ENCODE data around the gene USP7.
"Not testable (repeated sequence)": the region's sequence is repeated elsewhere in the genome, so short reads cannot be mapped to it uniquely, and the experiment has no call there.

Gene USP7

GRCh38 chr16:8986818-8987191 lies 23.1 kb upstream of the USP7 start:
- no peak overlapping the region for H3K9ac ChIP-seq (ENCODE audit: low read depth, low read length, poor library complexity)
- peaks cover 0 to 4% of the 10 kb centered on the region in 2 donors for H3K4me1 ChIP-seq (ENCODE audit: control insufficient read depth in 2 of 2, insufficient read depth in 1 of 2, low read depth in 1 of 2, low read length in 2 of 2)
- no peak overlapping the region for H3K27ac ChIP-seq (replicated peaks; ENCODE audit: low read length)
- no CpG with 5 or more reads among the region's 5 CpGs for WGBS, 2 donors (ENCODE audit: extremely low coverage in 2 of 2, insufficient read length in 2 of 2, insufficient replicate concordance in 1 of 2)
- H3K4me3 ChIP-seq (ENCODE audit: low read length in 2 of 2), result no peak overlapping the region
- no peak overlapping the region for H2BK5ac ChIP-seq (ENCODE audit: low read length)
- peaks cover 2% of the 10 kb centered on the region for H3K79me1 ChIP-seq (ENCODE audit: low read depth, low read length)
- no peak overlapping the region for H3K14ac ChIP-seq (ENCODE audit: low read length)
- H3K4ac ChIP-seq (ENCODE audit: low read length), result no peak overlapping the region
- no peak overlapping the region for H3K4me2 ChIP-seq (ENCODE audit: insufficient read depth, low read length, poor library complexity, severe bottlenecking)
- no peak overlapping the region for H3K18ac ChIP-seq (ENCODE audit: low read length)
- H4K91ac ChIP-seq (ENCODE audit: low read depth, low read length, poor library complexity), result no peak overlapping the region
- H3K27me3 ChIP-seq (ENCODE audit: control insufficient read depth in 3 of 3, insufficient read depth in 3 of 3, low read depth in 1 of 3, low read length in 3 of 3), result no peaks in the 10 kb centered on the region
- H3K36me3 ChIP-seq (replicated peaks in 1 of 2; ENCODE audit: control insufficient read depth in 2 of 2, insufficient read depth in 2 of 2, low read length in 2 of 2), result no peaks in the 10 kb centered on the region
- no peak overlapping the region for H2AK5ac ChIP-seq (ENCODE audit: low read depth, low read length)
- H2AFZ ChIP-seq (ENCODE audit: low read length), result no peak overlapping the region
- no peak overlapping the region for H2BK120ac ChIP-seq (ENCODE audit: low read depth, low read length)
- peaks cover 0 to 2% of the 10 kb centered on the region in 2 donors for H3K9me3 ChIP-seq (replicated peaks in 1 of 2; ENCODE audit: control insufficient read depth in 2 of 2, insufficient read depth in 1 of 2, low read depth in 1 of 2, low read length in 2 of 2)
- H2BK15ac ChIP-seq (ENCODE audit: low read length), result no peak overlapping the region
- H2BK12ac ChIP-seq (ENCODE audit: low read length), result no peak overlapping the region
- no peak overlapping the region for H4K8ac ChIP-seq (ENCODE audit: low read depth, low read length)
- H3K23ac ChIP-seq (ENCODE audit: low read depth, low read length, poor library complexity), result no peak overlapping the region
- no peak for DNase-seq (ENCODE audit: low spot score)

GRCh38 chr16:8986111-8986510 lies 22.4 kb upstream of the USP7 start:
- Histone ChIP-seq H2BK12ac (ENCODE audit: low read length) (no peak overlapping the region), H3K9me3 (replicated peaks in 1 of 2; ENCODE audit: control insufficient read depth in 2 of 2, insufficient read depth in 1 of 2, low read depth in 1 of 2, low read length in 2 of 2) (peaks cover 0 to 2% of the 10 kb centered on the region in 2 donors), H2AFZ (ENCODE audit: low read length) (no peak overlapping the region), H3K27me3 (ENCODE audit: control insufficient read depth in 3 of 3, insufficient read depth in 3 of 3, low read depth in 1 of 3, low read length in 3 of 3) (no peaks in the 10 kb centered on the region), H3K14ac (ENCODE audit: low read length) (peak overlapping the region; percentile 58), H3K4ac (ENCODE audit: low read length) (no peak overlapping the region), H2BK5ac (ENCODE audit: low read length) (no peak overlapping the region), H2BK15ac (ENCODE audit: low read length) (no peak overlapping the region), H3K9ac (ENCODE audit: low read depth, low read length, poor library complexity) (no peak overlapping the region), H2BK120ac (ENCODE audit: low read depth, low read length) (no peak overlapping the region), H3K79me1 (ENCODE audit: low read depth, low read length) (peaks cover 2% of the 10 kb centered on the region), H3K27ac (replicated peaks; ENCODE audit: low read length) (no peak overlapping the region), H4K91ac (ENCODE audit: low read depth, low read length, poor library complexity) (peak overlapping the region; percentile 53), H3K4me3 (ENCODE audit: low read length in 2 of 2) (no peak overlapping the region), H2AK5ac (ENCODE audit: low read depth, low read length) (no peak overlapping the region), H3K23ac (ENCODE audit: low read depth, low read length, poor library complexity) (no peak overlapping the region), H3K4me2 (ENCODE audit: insufficient read depth, low read length, poor library complexity, severe bottlenecking) (no peak overlapping the region), H3K4me1 (ENCODE audit: control insufficient read depth in 2 of 2, insufficient read depth in 1 of 2, low read depth in 1 of 2, low read length in 2 of 2) (peaks cover 0 to 4% of the 10 kb centered on the region in 2 donors), H3K36me3 (replicated peaks in 1 of 2; ENCODE audit: control insufficient read depth in 2 of 2, insufficient read depth in 2 of 2, low read length in 2 of 2) (no peaks in the 10 kb centered on the region), H3K18ac (ENCODE audit: low read length) (peak overlapping the region; percentile 33), H4K8ac (ENCODE audit: low read depth, low read length) (no peak overlapping the region)
- WGBS, 2 donors (ENCODE audit: extremely low coverage in 2 of 2, insufficient read length in 2 of 2, insufficient replicate concordance in 1 of 2), result no CpG with 5 or more reads among the region's 6 CpGs
- no peak for DNase-seq (ENCODE audit: low spot score)

- Histone ChIP-seq H3K14ac (ENCODE audit: low read length) (no peak overlapping the region), H4K91ac (ENCODE audit: low read depth, low read length, poor library complexity) (no peak overlapping the region), H3K27ac (replicated peaks; ENCODE audit: low read length) (no peak overlapping the region), H2BK5ac (ENCODE audit: low read length) (no peak overlapping the region), H3K36me3 (replicated peaks in 1 of 2; ENCODE audit: control insufficient read depth in 2 of 2, insufficient read depth in 2 of 2, low read length in 2 of 2) (no peaks in the 10 kb centered on the region), H2BK12ac (ENCODE audit: low read length) (no peak overlapping the region), H2AFZ (ENCODE audit: low read length) (no peak overlapping the region), H3K4me2 (ENCODE audit: insufficient read depth, low read length, poor library complexity, severe bottlenecking) (no peak overlapping the region), H3K27me3 (ENCODE audit: control insufficient read depth in 3 of 3, insufficient read depth in 3 of 3, low read depth in 1 of 3, low read length in 3 of 3) (no peaks in the 10 kb centered on the region), H3K23ac (ENCODE audit: low read depth, low read length, poor library complexity) (no peak overlapping the region), H3K18ac (ENCODE audit: low read length) (no peak overlapping the region), H4K8ac (ENCODE audit: low read depth, low read length) (no peak overlapping the region), H3K4me1 (ENCODE audit: control insufficient read depth in 2 of 2, insufficient read depth in 1 of 2, low read depth in 1 of 2, low read length in 2 of 2) (peaks cover 0 to 2% of the 10 kb centered on the region in 2 donors), H2BK120ac (ENCODE audit: low read depth, low read length) (no peak overlapping the region), H2AK5ac (ENCODE audit: low read depth, low read length) (no peak overlapping the region), H3K79me1 (ENCODE audit: low read depth, low read length) (peaks cover 2% of the 10 kb centered on the region), H2BK15ac (ENCODE audit: low read length) (no peak overlapping the region), H3K9me3 (replicated peaks in 1 of 2; ENCODE audit: control insufficient read depth in 2 of 2, insufficient read depth in 1 of 2, low read depth in 1 of 2, low read length in 2 of 2) (peaks cover 0 to 2% of the 10 kb centered on the region in 2 donors), H3K9ac (ENCODE audit: low read depth, low read length, poor library complexity) (no peak overlapping the region), H3K4me3 (ENCODE audit: low read length in 2 of 2) (no peak overlapping the region), H3K4ac (ENCODE audit: low read length) (no peak overlapping the region)
- no CpG with 5 or more reads among the region's 7 CpGs for WGBS, 2 donors (ENCODE audit: extremely low coverage in 2 of 2, insufficient read length in 2 of 2, insufficient replicate concordance in 1 of 2)
- DNase-seq (ENCODE audit: low spot score), result no peak
These were observed 19.1 kb upstream of the USP7 start for GRCh38 chr16:8982816-8983215.

GRCh38 chr16:8981901-8982300 lies 18.2 kb upstream of the USP7 start:
- not testable (repeated sequence) for DNase-seq (ENCODE audit: low spot score); H3K36me3 ChIP-seq (replicated peaks in 1 of 2; ENCODE audit: control insufficient read depth in 2 of 2, insufficient read depth in 2 of 2, low read length in 2 of 2); H2AK5ac ChIP-seq (ENCODE audit: low read depth, low read length); H3K23ac ChIP-seq (ENCODE audit: low read depth, low read length, poor library complexity); H3K9me3 ChIP-seq (replicated peaks in 1 of 2; ENCODE audit: control insufficient read depth in 2 of 2, insufficient read depth in 1 of 2, low read depth in 1 of 2, low read length in 2 of 2); H2BK5ac ChIP-seq (ENCODE audit: low read length); H3K27ac ChIP-seq (replicated peaks; ENCODE audit: low read length); H4K8ac ChIP-seq (ENCODE audit: low read depth, low read length); H2BK12ac ChIP-seq (ENCODE audit: low read length); H3K14ac ChIP-seq (ENCODE audit: low read length); H3K4ac ChIP-seq (ENCODE audit: low read length); H3K4me3 ChIP-seq (ENCODE audit: low read length in 2 of 2); H2BK15ac ChIP-seq (ENCODE audit: low read length); H2BK120ac ChIP-seq (ENCODE audit: low read depth, low read length); H3K9ac ChIP-seq (ENCODE audit: low read depth, low read length, poor library complexity); H3K27me3 ChIP-seq (ENCODE audit: control insufficient read depth in 3 of 3, insufficient read depth in 3 of 3, low read depth in 1 of 3, low read length in 3 of 3); H3K79me1 ChIP-seq (ENCODE audit: low read depth, low read length); H2AFZ ChIP-seq (ENCODE audit: low read length); H3K18ac ChIP-seq (ENCODE audit: low read length); H3K4me2 ChIP-seq (ENCODE audit: insufficient read depth, low read length, poor library complexity, severe bottlenecking); H3K4me1 ChIP-seq (ENCODE audit: control insufficient read depth in 2 of 2, insufficient read depth in 1 of 2, low read depth in 1 of 2, low read length in 2 of 2); H4K91ac ChIP-seq (ENCODE audit: low read depth, low read length, poor library complexity)
- WGBS, 2 donors (ENCODE audit: extremely low coverage in 2 of 2, insufficient read length in 2 of 2, insufficient replicate concordance in 1 of 2), result no CpG with 5 or more reads among the region's 31 CpGs
